ENCODE results near the gene SMC3.
"Not testable (repeated sequence)": the region's sequence is repeated elsewhere in the genome, so short reads cannot be mapped to it uniquely, and the experiment has no call there.

The SMC3 gene

GRCh38 chr10:110591760-110592159 is 24.3 kb downstream of the SMC3 start:
- no peak for DNase-seq

GRCh38 chr10:110597476-110597875 is 30.0 kb downstream of the SMC3 start:
- no peak for DNase-seq

- peak; percentile 58 for DNase-seq
Measured at GRCh38 chr10:110600487-110601101, 33.1 kb downstream of the SMC3 start.

- no peak for DNase-seq
Measured at GRCh38 chr10:110601581-110601980, 34.1 kb downstream of the SMC3 start.

- no peak for DNase-seq
Measured at GRCh38 chr10:110608087-110608486, 40.6 kb downstream of the SMC3 start.

- no peak for DNase-seq
Measured at GRCh38 chr10:110609605-110610004, 42.1 kb downstream of the SMC3 start.

GRCh38 chr10:110610308-110610774 is 42.8 kb downstream of the SMC3 start:
- peak; percentile 64 for DNase-seq

- DNase-seq = not testable (repeated sequence)
Measured at GRCh38 chr10:110610781-110611180, 43.3 kb downstream of the SMC3 start.

GRCh38 chr10:110612087-110612486 is 44.6 kb downstream of the SMC3 start:
- DNase-seq = no peak

GRCh38 chr10:110612629-110613028 is 45.1 kb downstream of the SMC3 start:
- no peak for DNase-seq

GRCh38 chr10:110613341-110613995 is 46.0 kb downstream of the SMC3 start:
- DNase-seq = no peak

GRCh38 chr10:110613996-110614495 is 46.6 kb downstream of the SMC3 start:
- DNase-seq = no peak

- DNase-seq = no peak
Measured at GRCh38 chr10:110615057-110615747, 47.7 kb downstream of the SMC3 start.

- no peak for DNase-seq
Measured at GRCh38 chr10:110616493-110617033, 49.1 kb downstream of the SMC3 start.

- no peak for DNase-seq
Measured at GRCh38 chr10:110617425-110618229, 50.1 kb downstream of the SMC3 start.

GRCh38 chr10:110618230-110618610 is 50.7 kb downstream of the SMC3 start:
- no peak for DNase-seq

- DNase-seq = no peak
Measured at GRCh38 chr10:110619514-110620397, 52.3 kb downstream of the SMC3 start.

GRCh38 chr10:110620398-110620719 is 52.9 kb downstream of the SMC3 start:
- DNase-seq = no peak

- not testable (repeated sequence) for DNase-seq
Measured at GRCh38 chr10:110623316-110623715, 55.8 kb downstream of the SMC3 start.

- no peak for DNase-seq
Measured at GRCh38 chr10:110625356-110625894, 57.9 kb downstream of the SMC3 start.

Measured in CD4-positive, alpha-beta T cell treated with Interleukin-21 for 1 hour (primary cell).